Activated CD8-positive, alpha-beta memory T cell treated with anti-CD3 and anti-CD28 coated beads for 48 hours (primary cell): ENCODE results near the gene WWC1.
A peak's percentile ranks its signal among the peaks of the same experiment; 100 is the strongest.

ENCODE experiments used
- DNase-seq, 3 experiments: peaks; one replicate each; pipeline ENCODE4 v3.0.0-alpha.2; 2020; ENCODE audit warnings: low read depth in 2 of 3, low spot score in 2 of 3

The WWC1 gene

DNA sequence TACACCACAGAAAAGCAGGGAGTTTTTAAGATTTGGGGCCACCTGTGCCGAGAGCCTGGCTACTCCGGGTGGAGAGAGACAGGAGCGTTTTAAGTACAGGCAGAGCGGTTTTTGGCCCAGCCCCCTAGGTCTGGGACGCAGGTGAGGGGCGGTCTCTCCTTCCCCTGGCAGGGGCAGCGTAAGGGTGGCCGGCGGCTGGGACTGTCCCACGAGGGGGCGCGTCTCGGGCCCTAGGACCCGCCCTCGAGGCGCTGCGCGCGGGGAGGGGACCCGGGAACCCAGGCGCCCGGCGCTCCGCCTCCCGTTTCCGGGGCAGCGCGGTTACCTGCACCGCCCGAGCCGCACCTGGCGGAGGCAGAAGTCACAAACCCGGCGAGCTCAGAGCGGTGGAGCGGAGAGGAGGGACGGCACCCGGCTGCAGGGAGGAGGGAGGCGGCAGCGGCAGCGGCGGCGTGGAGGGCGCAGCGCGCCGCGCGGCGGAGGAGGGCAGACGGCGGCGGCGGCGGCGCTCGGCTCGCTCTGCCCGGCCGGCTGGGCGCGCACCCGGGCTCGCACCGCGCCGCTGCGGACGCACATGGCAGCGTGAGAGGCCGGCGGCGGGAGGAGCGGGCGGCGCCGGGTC lies at the start of gene WWC1:
TSS of gene WWC1 (plus strand) at position 304 of the 622 bp plus-strand sequence. CDS start 508 bp downstream, outside the sequence.
- DNase-seq = peak in 1 of 3 experiments; percentile 16

DNA sequence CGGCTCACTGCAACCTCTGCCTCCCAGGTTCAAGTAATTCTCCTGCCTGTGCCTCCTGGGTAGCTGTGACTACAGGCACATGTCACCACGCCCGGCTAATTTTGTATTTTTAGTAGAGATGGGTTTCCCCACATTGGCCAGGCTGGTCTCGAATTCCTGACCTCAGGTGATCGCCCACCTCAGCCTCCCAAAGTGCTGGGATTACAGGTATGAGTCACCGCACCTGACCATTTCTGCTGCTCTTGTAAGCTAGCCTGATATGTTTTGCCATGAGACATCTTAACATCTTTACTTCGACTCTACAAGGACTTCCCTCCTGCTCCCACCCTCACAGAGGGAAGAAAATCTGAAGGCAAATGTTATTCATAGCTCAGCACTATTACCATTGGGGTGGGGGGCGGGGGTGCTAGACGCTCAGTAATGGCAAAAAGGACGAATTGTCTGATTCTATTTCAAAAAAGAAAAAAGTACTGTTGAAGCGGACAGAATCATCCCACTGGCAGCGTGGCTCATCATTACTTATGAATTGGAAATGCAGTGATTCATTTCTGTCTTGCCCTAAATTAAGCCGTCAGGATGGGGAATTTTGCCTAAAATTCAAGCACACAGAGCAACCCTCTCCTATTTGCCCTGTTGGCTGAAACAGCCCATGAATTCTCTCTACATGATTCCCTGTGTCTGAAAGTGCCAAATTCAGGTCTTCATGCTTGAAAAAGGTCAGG lies 46.4 kb upstream of the WWC1 start:
- DNase-seq = no peak

DNA sequence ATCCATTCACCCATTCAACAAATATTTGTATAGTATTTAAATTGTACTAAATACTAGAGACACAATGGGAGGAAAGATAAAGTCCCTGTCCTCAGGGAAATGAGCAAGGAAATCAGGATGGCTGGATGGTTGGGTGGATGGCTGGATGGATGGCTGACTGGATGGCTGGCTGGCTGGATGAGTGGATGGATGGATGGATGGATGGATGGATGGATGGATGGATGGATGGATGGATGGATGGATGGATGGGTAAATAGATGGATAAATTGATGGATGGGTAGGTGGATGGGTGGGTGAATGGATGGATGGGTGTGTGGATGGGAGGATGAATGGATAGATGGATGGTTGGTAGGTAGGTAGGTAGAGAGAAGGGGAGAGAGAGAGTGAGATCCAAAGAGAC lies 41.5 kb upstream of the WWC1 start:
- no peak for DNase-seq

DNA sequence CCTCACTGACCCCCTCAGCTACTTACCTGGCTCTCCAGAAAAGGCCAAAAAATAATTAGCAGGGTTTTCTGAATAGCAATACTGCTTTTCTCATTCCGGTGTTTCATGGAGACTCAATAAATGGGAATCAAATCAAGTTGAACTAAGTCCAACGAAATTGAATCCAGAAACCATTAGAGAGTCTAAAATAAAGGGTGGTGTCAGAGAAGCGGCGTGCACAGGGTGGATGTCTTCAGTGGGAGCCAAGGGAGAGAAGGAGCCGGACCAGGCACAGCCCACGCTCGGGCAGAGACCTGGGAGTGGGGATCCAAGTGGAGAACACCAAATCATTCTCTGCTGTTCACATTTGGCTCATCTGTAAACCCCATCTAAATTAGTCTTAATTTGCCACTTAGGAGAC lies 40.2 kb upstream of the WWC1 start:
- DNase-seq = no peak

DNA sequence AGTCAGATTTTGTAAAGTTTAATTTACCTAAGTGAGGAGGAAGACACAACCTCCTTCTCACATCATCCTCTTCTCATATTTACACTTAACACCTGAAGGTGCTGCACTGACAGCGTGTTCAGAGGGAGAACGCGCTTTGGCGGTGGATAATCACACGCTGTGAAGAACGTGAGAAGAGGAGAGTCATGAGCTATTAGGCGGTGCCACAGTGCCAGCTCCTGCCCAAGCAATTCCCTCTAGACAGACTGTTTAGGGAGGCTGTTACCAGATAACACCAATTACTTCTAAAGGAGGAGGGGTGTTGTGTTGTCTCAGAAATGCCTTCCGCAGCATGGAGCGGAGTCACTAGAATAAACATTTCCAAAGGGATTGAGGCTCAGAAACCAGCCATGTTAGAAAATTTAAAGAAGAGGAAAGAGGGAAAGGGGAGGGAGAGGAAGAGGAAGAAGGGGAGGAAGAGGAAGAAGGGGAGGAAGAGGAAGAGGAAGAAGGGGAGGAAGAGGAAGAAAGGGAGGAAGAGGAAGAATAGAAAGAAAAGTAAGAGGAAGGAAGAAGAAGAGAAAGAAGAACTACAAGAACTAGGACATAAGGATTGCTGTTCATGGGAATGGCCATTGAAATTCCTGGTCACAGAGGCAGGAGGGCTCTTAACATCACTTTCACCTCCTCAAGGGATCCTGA lies 37.3 kb upstream of the WWC1 start:
- DNase-seq = no peak

DNA sequence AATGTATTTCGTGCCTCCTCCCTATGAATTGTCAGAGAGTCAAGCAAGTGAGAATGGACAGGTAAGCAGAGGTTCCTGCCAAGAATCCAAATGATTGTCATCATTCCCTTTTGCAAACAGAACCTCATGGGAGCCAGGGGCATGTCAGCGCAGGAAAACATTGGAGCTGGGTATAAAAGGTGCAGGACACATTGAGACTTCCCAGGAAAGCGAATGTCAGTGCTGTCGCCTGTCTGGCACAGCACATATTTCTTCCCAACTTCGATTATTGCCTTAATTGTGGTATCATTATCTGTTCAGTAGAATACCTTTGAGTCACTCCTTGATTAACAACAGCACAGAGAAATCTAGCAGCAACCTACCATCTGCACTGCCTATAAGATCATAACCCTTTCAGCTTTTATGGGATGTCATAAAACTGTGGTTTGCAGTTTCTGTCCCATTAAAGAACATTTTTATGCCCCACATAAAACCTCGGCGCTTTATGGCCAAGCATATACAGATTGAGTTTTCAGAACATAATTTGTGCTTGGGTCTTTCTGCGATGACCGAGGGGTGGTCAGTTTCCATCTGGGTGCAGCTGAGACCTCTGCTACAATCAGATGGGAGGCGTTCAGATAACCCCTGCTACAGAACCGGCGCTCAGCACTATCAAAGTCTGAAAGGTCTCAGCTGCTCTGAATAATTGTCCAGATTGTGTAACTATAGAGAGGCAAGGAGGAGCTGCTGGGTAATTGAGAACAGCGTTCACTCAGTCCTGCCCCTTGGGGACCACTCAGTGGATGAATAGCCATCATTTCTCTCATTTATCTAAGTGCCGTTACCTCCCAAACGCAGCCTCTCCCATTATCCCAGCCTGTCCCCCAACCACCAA lies 30.9 kb upstream of the WWC1 start:
- DNase-seq = no peak

DNA sequence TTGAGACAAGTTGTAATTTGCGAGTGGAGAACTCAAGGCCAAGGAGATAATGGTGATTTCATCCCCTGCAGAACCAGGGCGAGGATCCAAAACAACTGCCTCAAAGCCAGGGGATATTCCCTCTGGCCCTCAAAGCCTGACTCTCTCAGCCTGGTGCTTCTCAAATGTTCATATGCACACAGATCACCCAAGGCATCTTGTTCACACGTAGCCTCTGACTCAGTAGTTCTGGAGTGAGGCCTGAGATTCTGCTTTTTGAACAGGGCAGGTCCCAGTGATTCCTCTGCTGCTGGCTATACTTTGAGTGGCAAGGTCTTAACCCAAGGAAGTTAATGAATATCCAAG lies 30.2 kb upstream of the WWC1 start:
- no peak for DNase-seq

DNA sequence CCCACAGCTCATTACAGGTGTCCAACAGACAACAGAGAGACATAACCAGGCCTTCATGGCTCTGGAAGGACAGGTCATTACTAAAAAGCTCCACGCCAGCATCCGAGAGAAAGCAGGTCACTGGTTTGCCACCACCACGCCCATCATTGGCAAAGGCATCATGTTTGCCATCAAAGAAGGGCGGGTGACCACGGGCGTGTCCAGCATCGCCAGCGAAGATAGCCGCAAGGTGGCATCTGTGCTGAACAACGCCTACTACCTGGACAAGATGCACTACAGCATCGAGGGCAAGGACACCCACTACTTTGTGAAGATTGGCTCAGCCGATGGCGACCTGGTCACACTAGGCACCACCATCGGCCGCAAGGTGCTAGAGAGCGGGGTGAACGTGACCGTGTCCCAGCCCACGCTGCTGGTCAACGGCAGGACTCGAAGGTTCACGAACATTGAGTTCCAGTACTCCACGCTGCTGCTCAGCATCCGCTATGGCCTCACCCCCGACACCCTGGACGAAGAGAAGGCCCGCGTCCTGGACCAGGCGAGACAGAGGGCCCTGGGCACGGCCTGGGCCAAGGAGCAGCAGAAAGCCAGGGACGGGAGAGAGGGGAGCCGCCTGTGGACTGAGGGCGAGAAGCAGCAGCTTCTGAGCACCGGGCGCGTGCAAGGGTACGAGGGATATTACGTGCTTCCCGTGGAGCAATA lies 29.3 kb upstream of the WWC1 start:
- no peak for DNase-seq

DNA sequence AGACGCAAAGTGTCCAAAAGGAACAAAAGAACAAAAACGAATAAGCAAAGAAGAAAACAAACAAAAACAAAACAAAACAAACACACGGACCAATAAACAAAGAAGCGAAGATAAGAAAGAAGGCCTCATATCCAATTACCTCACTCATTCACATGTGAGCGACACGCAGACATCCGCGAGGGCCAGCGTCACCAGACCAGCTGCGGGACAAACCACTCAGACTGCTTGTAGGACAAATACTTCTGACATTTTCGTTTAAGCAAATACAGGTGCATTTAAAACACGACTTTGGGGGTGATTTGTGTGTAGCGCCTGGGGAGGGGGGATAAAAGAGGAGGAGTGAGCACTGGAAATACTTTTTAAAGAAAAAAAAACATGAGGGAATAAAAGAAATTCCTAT lies 28.3 kb upstream of the WWC1 start:
- no peak for DNase-seq

DNA sequence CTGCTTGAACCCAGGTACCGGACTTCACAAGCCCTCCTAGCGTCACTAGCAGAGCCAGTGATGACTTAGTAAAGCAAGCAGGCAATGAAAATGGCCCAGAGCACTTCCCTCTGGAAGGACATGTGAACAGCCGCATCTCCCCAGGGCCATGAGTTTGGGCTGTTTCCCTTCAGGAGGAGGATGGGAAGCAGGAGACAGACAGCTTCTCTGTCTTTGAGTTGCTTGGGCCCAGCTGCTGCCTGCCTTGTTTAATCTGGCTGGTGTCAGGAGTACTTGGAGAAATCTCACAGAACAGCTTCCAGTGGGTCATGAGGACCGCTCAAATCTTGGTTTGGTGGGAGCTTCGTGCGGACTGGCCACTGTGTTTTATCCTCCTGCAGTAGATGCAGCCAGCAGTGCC lies 25.4 kb upstream of the WWC1 start:
- no peak for DNase-seq

DNA sequence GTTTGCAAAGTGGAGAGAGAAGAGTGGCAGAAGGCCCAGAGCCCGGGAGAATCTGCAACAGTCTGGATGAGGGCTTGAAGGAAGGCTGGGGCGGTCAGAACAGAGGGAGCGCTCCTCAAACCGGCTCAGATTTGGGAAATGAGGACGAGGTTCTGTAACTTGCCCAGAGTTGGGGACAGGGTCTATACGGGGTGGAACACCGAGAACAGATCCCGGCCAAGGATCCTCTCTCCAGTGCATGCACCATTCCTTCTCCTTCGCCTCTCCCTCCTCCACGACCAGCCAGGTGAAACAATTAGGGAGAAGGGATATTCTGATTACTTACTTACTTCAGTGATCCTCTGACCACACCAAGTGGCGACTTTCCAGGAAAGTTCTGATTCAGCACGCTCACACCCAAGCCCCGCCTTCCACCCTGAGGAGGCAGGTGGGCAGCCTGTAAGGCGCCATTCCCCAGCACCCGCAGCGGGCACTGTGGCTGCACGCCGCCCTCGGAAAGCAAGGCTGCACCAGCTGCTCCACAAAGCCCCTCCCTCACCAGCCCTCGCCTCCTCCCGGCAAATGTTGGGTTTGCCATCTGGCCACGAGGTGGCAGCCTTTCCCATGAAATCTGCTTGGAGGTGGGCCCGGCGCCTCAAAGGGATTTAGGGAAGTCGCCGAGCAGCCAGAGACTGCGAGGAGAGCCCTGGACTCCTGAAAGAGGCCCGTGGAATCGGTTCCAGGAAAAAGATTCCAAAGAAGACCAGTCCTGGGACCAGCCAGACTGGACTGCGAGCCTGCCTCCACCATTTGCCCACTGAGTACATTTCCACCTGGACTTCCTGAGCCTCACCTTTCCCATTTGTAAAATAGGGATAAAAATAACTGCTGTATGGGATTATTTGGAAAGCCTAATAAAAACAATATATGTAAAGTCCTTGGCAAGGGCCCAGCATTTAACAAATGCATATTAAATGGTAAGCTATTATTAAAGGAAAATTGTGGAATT lies 22.2 kb upstream of the WWC1 start:
- DNase-seq = peak; percentile 43 to 55 (median 53)

DNA sequence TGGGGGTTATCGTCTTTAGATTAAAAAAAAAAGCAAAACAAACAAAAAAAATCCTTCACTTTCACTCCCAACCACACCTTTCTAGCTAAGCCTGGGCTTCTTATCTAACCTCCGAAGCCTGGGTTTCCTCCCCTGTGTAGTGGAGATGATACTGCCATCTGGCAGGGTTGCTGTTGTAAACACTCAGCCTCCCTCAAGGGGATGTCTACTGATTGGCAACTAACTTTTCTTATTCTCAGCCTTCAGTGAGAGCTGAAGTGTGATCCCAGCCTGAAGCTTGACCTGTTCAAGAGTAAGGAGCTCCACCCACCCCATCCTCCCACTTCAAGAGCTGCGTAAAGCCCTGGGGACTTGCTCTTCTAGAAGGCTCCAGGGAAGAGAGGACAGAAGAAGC lies 21.5 kb upstream of the WWC1 start:
- DNase-seq = no peak

DNA sequence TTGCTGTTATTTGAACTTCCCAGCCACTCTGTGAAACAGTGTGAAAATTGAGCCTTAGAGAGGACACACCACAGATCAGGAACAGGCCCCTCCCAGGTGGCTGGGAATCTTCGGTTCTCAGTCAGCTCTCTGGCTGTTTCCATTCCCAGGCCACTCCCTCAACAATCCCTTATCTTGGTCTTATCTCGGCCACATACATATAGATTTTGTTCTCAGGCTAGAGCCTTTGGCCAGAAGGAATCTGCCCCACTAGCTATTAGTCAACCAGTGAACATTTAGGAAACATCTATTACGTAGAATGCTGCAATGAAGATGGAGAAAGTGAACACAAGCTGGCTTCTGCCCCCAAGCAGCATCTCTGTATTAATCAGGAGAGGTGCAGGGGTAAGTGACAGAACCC lies 21.0 kb upstream of the WWC1 start:
- no peak for DNase-seq

DNA sequence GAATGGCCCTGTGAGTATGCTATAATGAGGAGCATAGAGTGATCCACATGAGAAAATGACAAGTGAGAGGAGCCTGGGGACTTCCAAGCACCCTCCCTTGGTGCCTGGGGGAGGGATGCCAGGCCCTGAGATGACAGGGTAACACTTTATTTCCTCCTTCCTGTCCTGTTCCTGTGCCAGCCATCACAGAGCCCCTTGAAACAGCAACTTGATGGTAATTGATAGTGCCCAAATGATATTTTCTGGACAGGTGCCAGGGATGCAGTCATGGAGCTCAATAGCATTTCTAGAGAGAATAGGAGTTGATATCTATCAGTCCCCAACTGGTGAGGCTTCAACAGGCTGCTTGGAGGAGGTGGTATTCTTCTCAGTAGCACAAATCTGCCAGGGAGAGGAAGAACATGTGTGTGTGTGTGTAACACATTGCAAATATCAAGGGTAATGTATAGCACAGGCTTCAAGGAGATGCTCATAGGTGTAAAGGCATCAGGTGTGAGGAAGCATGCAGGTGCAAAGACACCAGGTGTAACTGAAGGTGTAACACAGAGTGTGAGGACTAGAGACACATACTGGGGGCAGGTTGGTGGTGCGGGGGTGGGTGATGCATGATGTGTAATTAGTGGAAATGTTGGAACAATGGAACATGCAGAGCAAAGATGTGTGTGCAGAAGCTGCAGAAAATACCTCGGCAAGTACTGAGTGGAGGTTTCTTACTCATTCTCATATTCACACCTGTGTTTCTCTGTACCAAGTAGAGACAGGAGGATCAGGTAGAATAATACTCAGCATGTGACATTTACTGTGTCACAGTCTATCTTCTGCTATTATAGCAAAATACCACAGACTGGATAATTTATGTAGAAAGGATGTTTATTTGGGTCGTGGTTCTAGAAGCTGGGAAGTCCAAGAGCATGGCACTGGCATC lies 18.1 kb upstream of the WWC1 start:
- no peak for DNase-seq

DNA sequence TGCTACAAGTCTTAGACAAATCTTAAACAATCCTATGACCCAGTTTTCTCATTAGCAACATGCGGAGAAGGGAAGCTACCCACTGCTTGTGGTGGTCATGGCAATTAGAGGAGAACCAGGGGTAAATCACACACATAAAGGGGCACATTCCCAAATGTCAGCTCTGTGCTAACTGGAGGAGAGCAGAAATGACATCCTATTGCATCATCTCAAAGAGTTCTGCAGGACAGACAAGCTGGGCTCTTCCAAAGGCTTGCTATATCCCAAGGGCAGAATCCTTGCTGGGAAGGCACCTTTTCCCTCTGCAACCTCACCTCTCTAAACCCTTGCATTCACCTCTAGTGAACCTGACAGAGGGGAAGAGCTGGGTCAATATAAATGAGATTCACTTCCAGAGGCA lies 17.0 kb upstream of the WWC1 start:
- DNase-seq = no peak

DNA sequence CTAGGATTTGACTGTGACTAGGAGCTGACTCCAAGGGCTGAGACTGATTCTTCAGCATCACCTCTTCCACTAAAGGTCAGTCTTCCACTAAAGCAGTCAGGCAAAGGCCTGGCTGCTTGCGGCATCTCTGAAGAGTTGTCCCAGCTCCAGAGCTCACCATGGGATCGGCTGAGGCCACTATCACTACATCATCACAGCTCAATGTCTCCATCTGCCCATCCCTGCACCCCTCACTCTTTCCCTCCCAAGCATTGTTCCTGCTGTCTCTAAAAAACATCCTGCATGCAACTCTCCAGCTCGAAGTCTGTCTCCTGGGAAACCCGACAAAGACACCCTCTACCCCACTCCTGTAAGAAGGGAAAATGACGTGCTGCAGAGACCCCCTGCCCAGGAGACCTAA lies 15.5 kb upstream of the WWC1 start:
- DNase-seq = no peak

DNA sequence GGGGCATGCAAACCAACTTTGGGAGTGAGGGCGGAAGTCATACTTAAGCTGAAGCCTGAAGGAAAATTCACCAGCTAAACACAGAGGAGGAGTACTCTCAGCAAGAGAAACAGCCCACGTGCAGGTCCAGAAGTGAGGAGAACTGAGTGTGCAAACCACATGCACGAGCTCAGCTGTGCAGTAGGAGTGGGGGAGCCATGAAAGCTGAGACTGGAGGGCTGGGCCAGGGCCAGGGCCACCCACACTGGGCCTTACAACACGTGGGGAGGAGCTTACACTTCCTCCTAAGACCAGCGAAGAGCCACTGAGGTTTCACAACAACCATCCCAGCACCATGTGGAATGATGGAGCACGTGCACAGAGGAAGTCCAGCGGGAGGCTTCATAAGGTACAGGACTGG lies 9.3 kb upstream of the WWC1 start:
- DNase-seq = no peak

DNA sequence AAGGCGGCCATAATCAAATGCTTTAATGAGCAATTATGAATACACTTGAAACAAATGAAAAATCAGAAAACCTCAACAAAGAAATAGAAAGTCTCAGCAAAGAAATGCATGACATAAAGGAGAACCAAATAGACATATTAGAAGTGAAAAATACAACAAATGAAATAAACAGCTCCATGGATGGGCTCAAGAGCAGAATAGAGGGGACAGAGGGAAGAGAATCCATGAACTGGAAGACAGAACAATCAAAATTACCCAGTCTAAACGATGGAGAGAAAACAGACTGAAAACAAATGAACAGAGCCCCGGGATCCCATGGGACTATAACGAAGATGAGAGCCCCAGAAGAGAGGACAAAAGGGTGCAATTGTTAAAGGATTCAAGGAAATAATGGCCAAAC lies 6.6 kb upstream of the WWC1 start:
- DNase-seq = no peak

DNA sequence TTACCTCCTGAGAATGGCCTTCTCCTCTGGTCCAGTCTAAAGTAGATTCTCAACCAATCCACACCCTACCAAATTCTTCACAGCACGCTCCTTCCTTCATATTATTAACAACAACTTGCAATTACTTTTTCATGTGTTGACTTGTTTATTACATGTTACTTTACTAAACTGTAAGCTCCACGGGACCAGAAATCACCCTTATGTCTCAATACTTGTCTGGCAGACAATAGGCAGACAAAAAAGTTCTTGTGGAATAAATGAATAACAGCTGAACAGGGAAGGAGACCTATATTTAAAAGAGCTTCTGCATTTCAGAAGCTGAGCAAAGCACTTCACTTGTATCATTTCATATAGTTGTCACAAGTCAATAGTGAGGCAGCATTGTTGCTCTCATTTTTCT lies 5.7 kb upstream of the WWC1 start:
- DNase-seq = no peak
